Psoas muscle (tissue), 8 donors: Measurements from ENCODE around the gene SHPK. TPM values are rescaled to one million over a fixed set of nuclear protein-coding genes. Genes with fewer than 3 reads are reported as not detected.

ENCODE experiments used
- ATAC-seq, 4 donors: fragments of 200-7000 bp; cut with Tn5 transposase; one replicate each; pipeline ENCODE4 v1.9.1; 2020; ENCODE audit warnings: moderate library complexity in 3 of 4, mild to moderate bottlenecking in 2 of 4
- DNase-seq, 2 donors: peaks; one replicate each; pipeline ENCODE4 v3.0.0-alpha.2; 2020
- H3K27ac ChIP-seq: fragments of 200-600 bp; one replicate; pipeline ENCODE4 v1.8.0; 2022
- H3K27me3 ChIP-seq, 3 donors: fragments of 200-600 bp in 1 of 3; one replicate each; pipeline versions ENCODE4 v1.6.1 to v1.8.0; 2013 to 2022; ENCODE audit warnings: low read length in 2 of 3, mild to moderate bottlenecking in 2 of 3, moderate library complexity in 1 of 3; ENCODE audit not compliant: insufficient read depth in 3 of 3
- H3K36me3 ChIP-seq, 2 donors: fragments of 200-600 bp in 1 of 2; one replicate each; pipeline versions ENCODE4 v1.6.1 to v1.8.0; 2013 to 2022; ENCODE audit warnings: low read depth in 1 of 2, mild to moderate bottlenecking in 1 of 2, moderate library complexity in 1 of 2; ENCODE audit not compliant: insufficient read depth in 1 of 2
- H3K4me1 ChIP-seq: fragments of 200-600 bp; one replicate; pipeline ENCODE4 v1.8.0; 2022
- H3K4me3 ChIP-seq: fragments of 200-600 bp; one replicate; pipeline ENCODE4 v1.8.0; 2022; ENCODE audit warnings: mild to moderate bottlenecking
- H3K9me3 ChIP-seq: fragments of 200-600 bp; one replicate; pipeline ENCODE4 v1.8.0; 2022
- CTCF ChIP-seq: fragments of 200-600 bp; IDR thresholded peaks from one replicate; pipeline ENCODE4 v1.8.0; 2022; ENCODE audit warnings: antibody characterized with exemption
- WGBS, 3 donors: extraction: QIAGEN DNeasy Blood & Tissue Kit; methylation state at CpG; one replicate each; pipeline versions ENCODE4 v1.1.6 to v1.1.7; 2013; 5-methylcytosine and 5-hydroxymethylcytosine counted together
- intact Hi-C, 2 donors: fragments of 100-400 bp; cut with DNase I; formaldehyde crosslinking; loops; one replicate each; pipeline versions ENCODE4 v1.11.0 to v1.14.2; 2022
- long read RNA-seq, 2 donors: library from polyadenylated mRNA; unstranded; transcript quantifications; one replicate each; pipeline ENCODE4 v2.0.0, GENCODE V29; 2021
- polyA plus RNA-seq, 3 donors: library from polyadenylated mRNA; stranded (reverse); fragments of 200-250 nt; gene quantifications; one replicate each; pipeline ENCODE4 v1.2.3, GENCODE V29; 2013
- total RNA-seq, 4 donors: library from RNA; stranded (reverse); fragmentation: NEBNext Ultra II Directional in 2 of 4; extraction: Animal tissue kit (Norgen Biotek cat#: 25700) in 2 of 4; gene quantifications; one replicate each; pipeline versions ENCODE4 v1.2.1 to v1.2.4, GENCODE V29; 2021 to 2023
- donor health status: healthy with polysubstance abuse.
- donor health status: DM: no; HTN: no; CAD: no; lungs with moderate emphysema.
- donor health status: Bipolar disorder and iron deficiency.
- donor health status: healthy.
- donor health status: DM: yes; HTN: yes; CAD: no.
- donor health status: DM: no; HTN: no; CAD: no.
- donor health status: DM: no; HTN: no; CAD: no.
- donor health status: DM: yes; HTN: yes; CAD: no.

SHPK gene
- total RNA-seq (1 to 10 TPM; 1.7 to 3.8 (median 2.3) TPM), polyA plus RNA-seq (1 to 10 TPM; 2.0 to 2.5 (median 2.2) TPM)
- long read RNA-seq, donor 1, partial matches to known transcripts: 0 of 2 reads
- long read RNA-seq, donor 1, other reads (novel, unspliced or antisense): 1 of 2 reads
- long read RNA-seq, donor 2, partial matches to known transcripts: 3 of 5 reads
- long read RNA-seq, donor 2, other reads (novel, unspliced or antisense): 1 of 5 reads

GRCh38 chr17:3636154-3636907 lies at the start of gene SHPK, which contains the start of gene CTNS:
Gene SHPK (minus strand): TSS chr17:3636250. CDS start chr17:3636219, 31 bp downstream.
Gene CTNS (plus strand): TSS chr17:3636760. CDS start chr17:3640207, 3,447 bp downstream.
- intact Hi-C loops: no loop called here
- Histone ChIP-seq H3K9me3 (no peaks in the 10 kb centered on the region), H3K27ac (peak within 1 kb of the TSS; percentile 94), H3K36me3 (peaks cover 0 to 25% of the 10 kb centered on the region in 2 donors), H3K4me1 (peaks cover 31% of the 10 kb centered on the region), H3K4me3 (peak within 1 kb of the TSS; percentile 78), H3K27me3 (no peaks in the 10 kb centered on the region)
- peak; percentile 92 to 96 (median 94) for ATAC-seq
- peak; percentile 6 for TF ChIP-seq CTCF
- DNase-seq: peak; percentile 97 to 99
- WGBS, 3 donors: 0 to 1% (median 0%) methylated on average over 42 to 68 of the region's 68 CpGs

GRCh38 chr17:3685174-3685573 lies 49.1 kb upstream of the SHPK start:
- intact Hi-C loops: no loop called here
- no peak for DNase-seq
- Histone ChIP-seq H3K9me3 (no peaks in the 10 kb centered on the region), H3K4me1 (no peaks in the 10 kb centered on the region), H3K4me3 (no peak overlapping the region), H3K27ac (no peak overlapping the region), H3K36me3 (peaks cover 0 to 23% of the 10 kb centered on the region in 2 donors), H3K27me3 (no peaks in the 10 kb centered on the region)
- 54 to 61% (median 59%) methylated on average over 10 to 13 of the region's 13 CpGs for WGBS, 3 donors
- no peak for ATAC-seq
- TF ChIP-seq CTCF: no peak

- Histone ChIP-seq H3K4me3 (no peak overlapping the region), H3K4me1 (no peaks in the 10 kb centered on the region), H3K9me3 (no peaks in the 10 kb centered on the region), H3K36me3 (peaks cover 0 to 14% of the 10 kb centered on the region in 2 donors), H3K27me3 (no peaks in the 10 kb centered on the region), H3K27ac (no peak overlapping the region)
- intact Hi-C loops: loop anchor here (5.0 kb wide), 3 partner anchors 39 to 134 kb away; partner anchors contain the start of gene HASPIN (in 1 of the 2)
- WGBS, 3 donors: 40 to 44% (median 42%) methylated on average over 10 of the region's 10 CpGs
- ATAC-seq: peak; percentile 82 to 93 (median 88)
- no peak for DNase-seq
- TF ChIP-seq CTCF: peak; percentile 87
These were observed 47.0 kb upstream of the SHPK start for GRCh38 chr17:3683054-3683511.

- Histone ChIP-seq H3K9me3 (no peaks in the 10 kb centered on the region), H3K36me3 (peaks cover 0 to 18% of the 10 kb centered on the region in 2 donors), H3K4me3 (no peak overlapping the region), H3K27me3 (no peaks in the 10 kb centered on the region), H3K27ac (no peak overlapping the region), H3K4me1 (no peaks in the 10 kb centered on the region)
- no peak for ATAC-seq
- no peak for TF ChIP-seq CTCF
- WGBS, 3 donors: 87 to 91% (median 88%) methylated on average over 12 of the region's 12 CpGs
- no peak for DNase-seq
- intact Hi-C loops: loop anchor here (5.0 kb wide), 3 partner anchors 40 to 135 kb away; partner anchors contain the start of gene HASPIN (in 1 of the 2)
These were observed 46.0 kb upstream of the SHPK start for GRCh38 chr17:3682033-3682432.
